Dermis blood vessel endothelial cell (primary cell): Measurements from ENCODE around the gene CAMKK1. TPM values are rescaled to one million over a fixed set of nuclear protein-coding genes. Genes with fewer than 3 reads are reported as not detected.
A peak's percentile ranks its signal among the peaks of the same experiment; 100 is the strongest.

Experiments
- DNase-seq: peaks from one replicate; pipeline ENCODE4 v3.0.0; 2010
- total RNA-seq: library from RNA; depleted of rRNA; stranded (reverse); fragments of >200 nt; gene quantifications from 2 replicates; pipeline ENCODE4 v1.2.3, GENCODE V29; 2014

Gene CAMKK1
- total RNA-seq, 1 donor from 2014 or later = 2.2 TPM

DNA sequence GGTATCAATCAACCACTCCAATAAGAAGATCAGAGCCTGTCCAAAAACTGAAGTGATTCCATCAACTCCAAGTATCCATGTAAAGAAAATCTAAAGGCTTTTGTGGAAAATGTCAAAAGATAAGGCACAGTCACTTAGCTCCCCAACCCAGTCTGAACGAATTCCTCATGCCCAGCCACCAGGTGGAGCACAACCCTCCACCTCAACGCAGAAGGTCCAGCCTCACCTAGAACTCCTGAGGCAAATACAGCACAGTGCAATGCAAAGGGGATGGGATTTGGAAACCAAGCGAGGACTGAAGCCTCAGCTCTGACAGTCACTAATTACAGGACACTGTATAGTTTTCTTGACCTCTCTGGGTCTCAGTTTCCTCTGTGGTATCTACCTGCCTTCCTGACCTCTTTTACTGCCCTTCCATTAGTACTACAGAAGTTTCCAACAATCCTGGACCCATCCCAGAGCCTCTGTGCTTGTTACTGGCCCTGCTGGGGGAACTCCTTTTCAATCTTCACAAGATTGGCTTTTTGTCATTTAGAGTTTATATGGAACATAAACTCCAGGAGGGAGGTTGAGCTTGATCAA, 48.8 kb downstream of the CAMKK1 start:
- peak; percentile 75 for DNase-seq

DNA sequence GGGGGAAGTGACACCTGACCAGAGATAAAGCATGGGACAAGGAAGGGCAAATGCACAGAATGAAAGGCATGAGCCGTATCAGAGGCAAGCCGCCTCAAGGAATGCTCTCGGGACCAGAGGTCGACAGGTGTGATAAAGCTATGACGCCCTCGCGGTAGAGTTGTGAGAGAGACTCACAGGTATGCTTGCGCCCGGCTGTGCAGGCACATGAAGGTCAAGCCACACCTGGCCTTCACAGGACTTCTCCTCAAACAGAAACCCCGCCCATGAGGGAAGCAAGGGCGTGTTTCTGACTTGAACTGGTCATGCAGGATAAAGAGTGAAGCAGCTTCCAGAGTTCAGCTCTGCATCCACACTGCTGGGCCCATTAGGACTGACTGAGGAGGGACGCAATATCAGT, 54.6 kb downstream of the CAMKK1 start:
- no peak for DNase-seq

DNA sequence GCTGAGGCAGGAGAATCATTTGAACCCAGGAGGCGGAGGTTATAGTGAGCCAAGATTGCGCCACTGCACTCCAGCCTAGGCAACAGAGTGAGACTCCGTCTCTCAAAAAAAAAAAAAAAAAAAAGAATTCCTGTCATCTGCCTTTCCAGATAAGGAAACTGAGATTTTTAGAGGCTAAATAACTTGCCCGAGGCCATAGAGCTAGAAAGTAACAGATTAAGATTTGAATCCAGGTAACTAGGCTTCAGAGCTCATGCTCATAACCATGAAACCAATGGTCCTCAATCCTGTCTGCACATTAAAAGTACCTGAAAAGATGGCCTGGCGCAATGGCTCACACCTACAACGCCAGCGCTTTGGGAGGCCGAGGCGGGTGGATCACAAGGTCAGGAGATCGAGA, 56.3 kb downstream of the CAMKK1 start:
- DNase-seq = no peak

DNA sequence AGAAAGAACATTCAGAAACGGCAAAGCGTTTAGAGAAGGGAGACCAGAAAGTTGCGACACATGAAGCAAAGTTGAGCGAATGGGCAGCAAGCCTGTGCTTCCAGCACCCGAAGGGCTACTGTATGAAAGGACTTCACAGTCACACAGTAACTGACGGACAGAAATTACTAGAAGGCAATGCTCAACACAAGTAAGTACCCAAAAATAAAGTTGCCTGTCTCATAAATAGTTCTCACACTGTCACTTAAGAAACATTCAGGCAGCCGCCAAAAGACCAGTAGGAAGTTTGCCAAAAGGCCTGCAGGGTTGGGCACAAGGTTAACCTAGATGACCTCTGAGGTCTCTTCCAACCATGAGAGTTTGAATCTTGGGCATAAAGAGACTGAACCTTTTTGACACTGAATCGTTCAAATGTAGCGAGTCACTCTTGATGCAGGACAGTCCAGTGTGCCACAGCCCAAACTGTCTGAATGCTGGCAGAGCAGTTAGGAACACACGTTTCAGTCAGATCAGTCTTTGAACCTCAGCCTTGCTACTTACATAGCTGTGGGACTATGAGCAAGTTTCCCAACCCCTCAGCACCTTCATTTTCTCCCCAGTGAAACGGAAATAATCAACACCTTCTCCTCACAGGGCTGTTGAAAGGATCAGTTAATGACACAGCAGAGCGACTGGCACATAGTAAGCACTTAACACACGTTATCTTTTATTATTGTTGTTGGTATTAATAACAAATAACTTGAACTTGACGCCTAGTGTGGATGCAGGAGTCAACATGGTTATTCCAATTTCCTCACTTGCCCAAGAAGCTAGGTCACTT, 57.2 kb downstream of the CAMKK1 start:
- DNase-seq = no peak

GRCh38 chr17:3834811-3835210, 58.0 kb downstream of the CAMKK1 start:
- DNase-seq = no peak

DNA sequence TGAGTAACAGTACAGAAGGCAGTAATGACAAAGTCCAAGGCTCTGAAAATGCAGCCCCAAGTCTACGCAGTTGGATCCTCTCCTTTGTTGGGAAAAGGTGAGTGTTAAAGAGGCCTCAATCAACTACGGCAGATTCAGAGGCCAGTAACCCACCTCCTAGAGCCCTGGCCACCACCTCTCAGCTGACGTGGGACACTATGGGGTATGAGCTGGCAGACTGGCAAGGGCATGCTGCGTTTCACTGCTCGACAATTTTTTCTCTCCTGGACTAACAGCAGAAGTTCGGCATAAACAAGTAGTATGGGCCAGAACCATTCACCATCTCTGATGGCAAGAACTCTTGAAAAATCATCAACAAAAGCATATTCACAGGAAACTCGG, 64.0 kb downstream of the CAMKK1 start:
- no peak for DNase-seq

DNA sequence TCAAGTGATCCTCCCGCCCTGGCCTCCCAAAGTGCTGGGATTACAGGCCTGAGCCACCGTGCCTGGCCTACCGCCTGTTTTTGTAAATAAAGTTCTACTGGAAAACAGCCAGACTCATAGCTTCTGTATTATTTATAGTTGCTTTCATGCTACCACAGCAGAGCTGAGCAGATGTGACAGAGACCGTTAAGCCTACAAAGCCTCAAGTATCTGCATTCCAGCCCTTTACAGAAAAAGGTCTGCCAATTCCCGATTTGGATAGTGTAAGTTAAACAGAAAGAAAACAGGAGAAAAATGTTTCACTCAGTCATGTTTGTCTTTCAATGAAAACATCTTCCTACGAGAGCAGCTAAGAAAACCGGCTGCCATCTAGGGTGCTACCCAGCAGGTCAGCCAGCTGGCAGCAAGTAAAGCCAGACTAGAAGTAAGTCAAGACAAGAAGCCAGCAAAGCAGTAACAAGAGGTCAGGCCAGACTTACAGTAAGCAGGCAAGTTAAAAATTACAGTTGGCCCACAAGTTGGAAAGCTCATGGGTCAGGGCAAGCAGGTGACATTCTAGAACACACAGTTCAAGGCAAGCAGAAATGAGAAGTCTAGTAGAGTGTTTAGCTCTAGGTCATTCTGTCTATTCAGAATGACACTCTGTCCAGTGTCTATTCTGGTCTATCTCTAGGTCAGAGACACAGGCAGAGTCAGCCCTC, 64.6 kb downstream of the CAMKK1 start:
- no peak for DNase-seq

GRCh38 chr17:3827124-3827773, 65.6 kb downstream of the CAMKK1 start:
- peak; percentile 88 for DNase-seq

- no peak for DNase-seq
Observed at GRCh38 chr17:3826191-3826590, 66.7 kb downstream of the CAMKK1 start.

- DNase-seq = no peak
Observed at GRCh38 chr17:3821101-3821500, 71.8 kb downstream of the CAMKK1 start.

DNA sequence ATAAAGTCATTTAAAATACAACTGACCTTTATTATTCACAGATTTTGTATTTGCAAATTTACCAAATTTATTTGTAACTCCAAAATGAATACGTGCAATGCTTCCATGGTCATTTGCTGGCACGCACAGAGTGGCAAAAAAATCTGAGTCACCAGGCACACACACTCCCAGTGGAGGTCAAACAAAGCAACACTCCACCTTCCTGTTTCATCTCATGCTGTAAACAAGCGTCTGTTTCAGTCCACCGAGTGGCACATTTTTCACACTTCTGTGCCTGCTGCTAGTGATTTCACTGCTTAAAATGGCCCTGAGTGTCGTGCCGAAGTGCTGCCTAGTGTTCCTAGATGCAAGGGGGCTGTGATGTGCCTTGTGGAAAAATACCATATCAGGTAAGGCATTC, 74.1 kb downstream of the CAMKK1 start:
- peak; percentile 89 for DNase-seq

DNA sequence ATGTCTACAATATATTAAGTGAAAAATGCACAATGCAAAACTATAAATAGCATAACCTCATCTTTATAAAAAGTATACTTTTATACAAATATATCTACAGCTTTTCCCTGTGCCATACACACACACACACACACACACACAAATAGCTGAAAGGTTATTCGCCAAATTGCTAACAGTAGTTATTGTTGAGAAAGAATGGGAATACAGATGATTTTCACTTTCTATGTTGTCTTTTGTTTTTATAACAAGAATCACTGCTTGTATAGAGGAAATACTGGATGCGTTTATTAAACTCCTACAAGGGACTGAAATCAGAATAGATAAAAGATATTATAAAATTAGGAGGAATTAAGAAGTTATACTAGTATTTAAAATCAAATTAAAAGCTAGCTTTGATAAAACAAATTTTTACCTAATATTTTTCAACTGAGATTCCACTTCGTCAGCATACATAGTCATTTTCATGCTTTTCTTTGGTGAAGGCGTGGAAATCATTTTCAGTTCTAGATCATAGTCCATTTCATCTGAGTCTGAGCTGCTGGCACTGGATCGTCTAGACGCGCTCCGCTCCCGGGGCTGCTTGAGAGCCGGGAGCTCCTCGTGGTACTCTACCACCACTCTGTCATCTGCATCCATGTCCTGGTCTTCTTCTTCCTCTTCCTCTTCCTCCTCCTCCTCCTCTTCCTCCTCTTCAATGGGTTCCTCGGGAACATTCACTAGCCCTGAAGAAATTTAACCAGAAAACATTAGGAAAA, 74.8 kb downstream of the CAMKK1 start:
- DNase-seq = no peak

DNA sequence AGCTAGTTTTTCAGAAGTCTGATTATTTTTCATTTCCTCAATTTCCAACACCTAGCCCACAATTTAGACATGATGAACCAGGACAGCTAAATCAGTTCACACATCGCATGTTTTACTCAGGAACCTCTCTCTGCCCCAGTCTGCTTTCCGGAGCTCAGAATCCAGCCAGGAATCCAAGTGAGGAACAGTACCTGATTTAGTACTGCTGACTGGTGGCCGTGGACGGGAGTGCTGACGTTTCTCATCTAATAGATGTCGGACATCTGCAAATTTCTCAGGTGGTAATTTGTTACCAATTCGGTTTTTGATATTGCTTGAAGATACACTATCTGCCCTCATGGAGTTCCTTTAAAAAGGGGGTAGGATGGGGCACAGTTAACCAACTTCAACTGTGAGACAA, 76.9 kb downstream of the CAMKK1 start:
- DNase-seq = no peak

DNA sequence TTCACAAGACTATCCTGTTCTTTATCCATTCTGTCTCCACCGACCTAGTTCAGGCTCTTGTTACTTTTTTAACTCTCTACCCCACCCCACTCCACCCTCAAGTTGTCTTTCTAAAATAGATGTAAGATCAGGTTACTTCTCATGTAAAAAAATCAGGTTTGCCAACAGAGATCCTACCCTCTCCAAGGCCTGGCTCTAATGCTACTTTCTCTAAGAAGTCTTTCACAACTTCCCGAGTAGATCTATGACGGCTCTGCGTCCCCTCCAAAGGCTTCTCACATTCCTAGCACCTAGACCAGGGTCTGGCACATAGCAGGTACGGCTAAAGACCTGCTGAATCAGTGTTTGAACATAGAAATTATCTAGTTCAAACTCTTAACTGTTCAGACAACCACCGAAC, 77.7 kb downstream of the CAMKK1 start:
- no peak for DNase-seq

- DNase-seq = no peak
Observed at GRCh38 chr17:3814361-3814760, 78.5 kb downstream of the CAMKK1 start.

GRCh38 chr17:3813171-3813570, 79.7 kb downstream of the CAMKK1 start:
- no peak for DNase-seq

- no peak for DNase-seq
Observed at GRCh38 chr17:3812771-3813170, 80.1 kb downstream of the CAMKK1 start.

- no peak for DNase-seq
Observed at GRCh38 chr17:3812284-3812683, 80.6 kb downstream of the CAMKK1 start.
